Activated CD4-positive, alpha-beta T cell treated with anti-CD3 and anti-CD28 coated beads, Interleukin-2, amount 10 ng/mL, durations not matched to agents 24 days and 14 days (primary cell): Measurements from ENCODE around the gene VEGFA. TPM values are rescaled to one million over a fixed set of nuclear protein-coding genes. Genes with fewer than 3 reads are reported as not detected.
"Not testable (repeated sequence)": the region's sequence is repeated elsewhere in the genome, so short reads cannot be mapped to it uniquely, and the experiment has no call there.

Experiments
- DNase-seq: peaks from one replicate; pipeline ENCODE4 v3.0.0; 2022
- H3K27ac Mint-ChIP-seq: one replicate; pipeline ENCODE4 v1.8.0; 2022; ENCODE audit warnings: mild to moderate bottlenecking, mixed read lengths
- H3K27me3 Mint-ChIP-seq: one replicate; pipeline ENCODE4 v1.8.0; 2022; ENCODE audit warnings: mixed read lengths
- H3K36me3 Mint-ChIP-seq: one replicate; pipeline ENCODE4 v1.8.0; 2022; ENCODE audit warnings: low read depth, mild to moderate bottlenecking, mixed read lengths
- H3K4me1 Mint-ChIP-seq: one replicate; pipeline ENCODE4 v1.8.0; 2021; ENCODE audit warnings: mixed read lengths
- H3K4me3 Mint-ChIP-seq: one replicate; pipeline ENCODE4 v1.8.0; 2022; ENCODE audit warnings: mild to moderate bottlenecking, moderate library complexity, mixed read lengths
- H3K9me3 Mint-ChIP-seq: one replicate; pipeline ENCODE4 v1.8.0; 2021; ENCODE audit warnings: mixed read lengths
- intact Hi-C: fragments of 100-400 bp; cut with micrococcal nuclease; formaldehyde crosslinking; loops from one replicate; pipeline ENCODE4 v1.15.1; 2023
- total RNA-seq: library from RNA; stranded (reverse); gene quantifications from 2 replicates; pipeline ENCODE4 v1.2.3, GENCODE V29; 2022

The VEGFA gene
- total RNA-seq, 1 donor from 2014 or later = 62.9 TPM

- no peak overlapping the region for H3K27ac Mint-ChIP-seq
- no peak overlapping the region for H3K4me3 Mint-ChIP-seq
- H3K4me1 Mint-ChIP-seq = peaks cover 14% of the 10 kb centered on the region
- no peak for DNase-seq
- H3K9me3 Mint-ChIP-seq = no peaks in the 10 kb centered on the region
- H3K36me3 Mint-ChIP-seq = no peaks in the 10 kb centered on the region
- intact Hi-C loops = no loop called here
- H3K27me3 Mint-ChIP-seq = no peaks in the 10 kb centered on the region
Measured at GRCh38 chr6:43807228-43808061, 37.4 kb downstream of the VEGFA start.

GRCh38 chr6:43808412-43808811, 38.4 kb downstream of the VEGFA start:
- no peak for DNase-seq
- Mint-ChIP-seq H3K4me1 (peaks cover 20% of the 10 kb centered on the region), H3K27ac (no peak overlapping the region), H3K4me3 (no peak overlapping the region), H3K27me3 (no peaks in the 10 kb centered on the region), H3K9me3 (no peaks in the 10 kb centered on the region), H3K36me3 (no peaks in the 10 kb centered on the region)
- intact Hi-C loops = no loop called here

GRCh38 chr6:43809417-43810305, 39.6 kb downstream of the VEGFA start:
- Mint-ChIP-seq H3K4me1 (peaks cover 19% of the 10 kb centered on the region), H3K4me3 (no peak overlapping the region), H3K27me3 (no peaks in the 10 kb centered on the region), H3K36me3 (no peaks in the 10 kb centered on the region), H3K27ac (no peak overlapping the region), H3K9me3 (no peaks in the 10 kb centered on the region)
- intact Hi-C loops = no loop called here
- no peak for DNase-seq

GRCh38 chr6:43810965-43811732, 41.1 kb downstream of the VEGFA start:
- intact Hi-C loops = no loop called here
- Mint-ChIP-seq H3K27me3 (no peaks in the 10 kb centered on the region), H3K4me3 (no peak overlapping the region), H3K27ac (no peak overlapping the region), H3K9me3 (no peaks in the 10 kb centered on the region), H3K4me1 (peaks cover 19% of the 10 kb centered on the region), H3K36me3 (no peaks in the 10 kb centered on the region)
- no peak for DNase-seq

- intact Hi-C loops = no loop called here
- Mint-ChIP-seq H3K27me3 (no peaks in the 10 kb centered on the region), H3K4me1 (peaks cover 19% of the 10 kb centered on the region), H3K9me3 (no peaks in the 10 kb centered on the region), H3K36me3 (no peaks in the 10 kb centered on the region), H3K4me3 (no peak overlapping the region), H3K27ac (no peak overlapping the region)
- no peak for DNase-seq
Measured at GRCh38 chr6:43811733-43812099, 41.7 kb downstream of the VEGFA start.

GRCh38 chr6:43812850-43813578, 43.0 kb downstream of the VEGFA start:
- no peak overlapping the region for H3K4me3 Mint-ChIP-seq
- no peak overlapping the region for H3K27ac Mint-ChIP-seq
- DNase-seq = peak; percentile 71
- peaks cover 19% of the 10 kb centered on the region for H3K4me1 Mint-ChIP-seq
- no peaks in the 10 kb centered on the region for H3K9me3 Mint-ChIP-seq
- H3K36me3 Mint-ChIP-seq = no peaks in the 10 kb centered on the region
- intact Hi-C loops = no loop called here
- no peaks in the 10 kb centered on the region for H3K27me3 Mint-ChIP-seq

GRCh38 chr6:43814111-43814510, 44.1 kb downstream of the VEGFA start:
- DNase-seq = no peak
- Mint-ChIP-seq H3K27ac (no peak overlapping the region), H3K4me3 (no peak overlapping the region), H3K36me3 (no peaks in the 10 kb centered on the region), H3K4me1 (peaks cover 19% of the 10 kb centered on the region), H3K9me3 (no peaks in the 10 kb centered on the region), H3K27me3 (no peaks in the 10 kb centered on the region)
- intact Hi-C loops = no loop called here

- no peak overlapping the region for H3K4me3 Mint-ChIP-seq
- H3K36me3 Mint-ChIP-seq = no peaks in the 10 kb centered on the region
- no peaks in the 10 kb centered on the region for H3K9me3 Mint-ChIP-seq
- H3K27me3 Mint-ChIP-seq = no peaks in the 10 kb centered on the region
- peaks cover 17% of the 10 kb centered on the region for H3K4me1 Mint-ChIP-seq
- no peak for DNase-seq
- intact Hi-C loops = no loop called here
- H3K27ac Mint-ChIP-seq = no peak overlapping the region
Measured at GRCh38 chr6:43814865-43815264, 44.9 kb downstream of the VEGFA start.

- intact Hi-C loops = no loop called here
- H3K27me3 Mint-ChIP-seq = peaks cover 9% of the 10 kb centered on the region
- no peaks in the 10 kb centered on the region for H3K36me3 Mint-ChIP-seq
- no peak overlapping the region for H3K4me3 Mint-ChIP-seq
- no peak overlapping the region for H3K27ac Mint-ChIP-seq
- H3K4me1 Mint-ChIP-seq = peaks cover 10% of the 10 kb centered on the region
- DNase-seq = peak; percentile 64
- H3K9me3 Mint-ChIP-seq = no peaks in the 10 kb centered on the region
Measured at GRCh38 chr6:43817192-43817591, 47.2 kb downstream of the VEGFA start.

GRCh38 chr6:43818973-43819372, 49.0 kb downstream of the VEGFA start:
- H3K4me3 Mint-ChIP-seq, intact Hi-C loops, DNase-seq, H3K9me3 Mint-ChIP-seq, H3K36me3 Mint-ChIP-seq, H3K27ac Mint-ChIP-seq, H3K4me1 Mint-ChIP-seq: not testable (repeated sequence)
- peaks cover 16% of the 10 kb centered on the region for H3K27me3 Mint-ChIP-seq

GRCh38 chr6:43819958-43820357, 49.9 kb downstream of the VEGFA start:
- intact Hi-C loops = no loop called here
- Mint-ChIP-seq H3K4me3 (no peak overlapping the region), H3K27me3 (peaks cover 16% of the 10 kb centered on the region), H3K4me1 (peaks cover 3% of the 10 kb centered on the region), H3K27ac (no peak overlapping the region), H3K9me3 (no peaks in the 10 kb centered on the region), H3K36me3 (no peaks in the 10 kb centered on the region)
- DNase-seq = no peak

- no peak for DNase-seq
- no peaks in the 10 kb centered on the region for H3K9me3 Mint-ChIP-seq
- no peak overlapping the region for H3K27ac Mint-ChIP-seq
- peaks cover 16% of the 10 kb centered on the region for H3K27me3 Mint-ChIP-seq
- H3K4me1 Mint-ChIP-seq = peaks cover 3% of the 10 kb centered on the region
- intact Hi-C loops = no loop called here
- H3K36me3 Mint-ChIP-seq = no peaks in the 10 kb centered on the region
- no peak overlapping the region for H3K4me3 Mint-ChIP-seq
Measured at GRCh38 chr6:43820486-43820885, 50.5 kb downstream of the VEGFA start.

GRCh38 chr6:43821101-43821886, 51.3 kb downstream of the VEGFA start:
- Mint-ChIP-seq H3K36me3 (no peaks in the 10 kb centered on the region), H3K4me1 (peaks cover 3% of the 10 kb centered on the region), H3K27me3 (peaks cover 16% of the 10 kb centered on the region), H3K9me3 (no peaks in the 10 kb centered on the region), H3K4me3 (no peak overlapping the region), H3K27ac (no peak overlapping the region)
- intact Hi-C loops = no loop called here
- no peak for DNase-seq
